Skeletal muscle cell (primary cell): ENCODE measurements around the gene MOGAT2.
"Not testable (repeated sequence)": the region's sequence is repeated elsewhere in the genome, so short reads cannot be mapped to it uniquely, and the experiment has no call there.

Experiments used
- DNase-seq: peaks from one replicate; pipeline ENCODE4 v3.0.0-alpha.2; 2010; ENCODE audit warnings: low read depth
- H3K4me3 ChIP-seq: 2 replicates; pipeline ENCODE4 v1.5.1; 2011; ENCODE audit warnings: low read depth, mild to moderate bottlenecking, control low read depth, low read length, moderate library complexity

MOGAT2 gene

GRCh38 chr11:75717608-75718418 lies at the start of gene MOGAT2:
Gene MOGAT2 (plus strand): TSS chr11:75717838. CDS start chr11:75717889, 51 bp downstream.
- no peak for DNase-seq
- H3K4me3 ChIP-seq = no peak within 1 kb of the TSS

GRCh38 chr11:75668451-75669297 lies 49.0 kb upstream of the MOGAT2 start, which contains the start of gene MAP6:
Gene MAP6 (minus strand): TSS chr11:75669038. CDS start chr11:75668369, 669 bp downstream.
- DNase-seq = no peak
- peak within 1 kb of the TSS; percentile 48 for H3K4me3 ChIP-seq

- no peak for DNase-seq
- H3K4me3 ChIP-seq = no peak overlapping the region
Measured at GRCh38 chr11:75673977-75674582, 43.6 kb upstream of the MOGAT2 start.

GRCh38 chr11:75677275-75677674 lies 40.4 kb upstream of the MOGAT2 start:
- DNase-seq = no peak
- no peak overlapping the region for H3K4me3 ChIP-seq

- no peak for DNase-seq
- no peak overlapping the region for H3K4me3 ChIP-seq
Measured at GRCh38 chr11:75677909-75678308, 39.7 kb upstream of the MOGAT2 start.

- no peak for DNase-seq
- H3K4me3 ChIP-seq = no peak overlapping the region
Measured at GRCh38 chr11:75678620-75679259, 38.9 kb upstream of the MOGAT2 start.

- no peak overlapping the region for H3K4me3 ChIP-seq
- no peak for DNase-seq
Measured at GRCh38 chr11:75679566-75679965, 38.1 kb upstream of the MOGAT2 start.

GRCh38 chr11:75683856-75684255 lies 33.8 kb upstream of the MOGAT2 start:
- not testable (repeated sequence) for DNase-seq, H3K4me3 ChIP-seq

GRCh38 chr11:75689863-75690609 lies 27.6 kb upstream of the MOGAT2 start:
- no peak overlapping the region for H3K4me3 ChIP-seq
- no peak for DNase-seq

- H3K4me3 ChIP-seq = no peak overlapping the region
- DNase-seq = no peak
Measured at GRCh38 chr11:75691804-75692203, 25.8 kb upstream of the MOGAT2 start.

- DNase-seq = no peak
Measured at GRCh38 chr11:75697906-75698581, 19.6 kb upstream of the MOGAT2 start.

GRCh38 chr11:75700940-75701339 lies 16.7 kb upstream of the MOGAT2 start:
- DNase-seq = no peak
- no peak overlapping the region for H3K4me3 ChIP-seq

More at GRCh38 chr11:75697906-75698581, 19.6 kb upstream of the MOGAT2 start:
- no peak overlapping the region for H3K4me3 ChIP-seq

- H3K4me3 ChIP-seq = no peak overlapping the region
- no peak for DNase-seq
Measured at GRCh38 chr11:75703695-75704237, 13.9 kb upstream of the MOGAT2 start.

GRCh38 chr11:75705541-75705940 lies 12.1 kb upstream of the MOGAT2 start:
- no peak overlapping the region for H3K4me3 ChIP-seq
- no peak for DNase-seq

GRCh38 chr11:75706260-75706729 lies 11.3 kb upstream of the MOGAT2 start:
- H3K4me3 ChIP-seq = no peak overlapping the region
- DNase-seq = peak; percentile 18

- DNase-seq = no peak
Measured at GRCh38 chr11:75714211-75714610, 3.4 kb upstream of the MOGAT2 start.

GRCh38 chr11:75715688-75716087 lies 1.9 kb upstream of the MOGAT2 start:
- DNase-seq = no peak

More at GRCh38 chr11:75714211-75714610, 3.4 kb upstream of the MOGAT2 start:
- H3K4me3 ChIP-seq = no peak overlapping the region

GRCh38 chr11:75716659-75717058 lies 979 bp upstream of the MOGAT2 start:
- no peak overlapping the region for H3K4me3 ChIP-seq
- no peak for DNase-seq

More at GRCh38 chr11:75715688-75716087, 1.9 kb upstream of the MOGAT2 start:
- H3K4me3 ChIP-seq = no peak overlapping the region
